Ishikawa (cell line): ENCODE data around the gene FBXO31.

Source experiments
- CEBPB ChIP-seq: IDR thresholded peaks from 2 replicates; pipeline ENCODE4 v1.6.1; 2012
- CREB1 ChIP-seq: IDR thresholded peaks from 2 replicates; pipeline ENCODE4 v1.6.1; 2012; ENCODE audit warnings: low read depth
- EGR1 ChIP-seq: IDR thresholded peaks from 2 replicates; pipeline ENCODE4 v1.6.1; 2012
- EP300 ChIP-seq: IDR thresholded peaks from 2 replicates; pipeline ENCODE4 v1.6.1; 2012; ENCODE audit warnings: borderline replicate concordance
- FOXM1 ChIP-seq: IDR thresholded peaks from 2 replicates; pipeline ENCODE4 v1.6.1; 2012; ENCODE audit warnings: low read depth, borderline replicate concordance
- NFIC ChIP-seq: IDR thresholded peaks from 2 replicates; pipeline ENCODE4 v1.6.1; 2012
- RAD21 ChIP-seq: IDR thresholded peaks from 2 replicates; pipeline ENCODE4 v1.6.1; 2012; ENCODE audit warnings: low read depth
- TAF1 ChIP-seq: IDR thresholded peaks from 2 replicates; pipeline ENCODE4 v1.6.1; 2012; ENCODE audit warnings: low read depth, mild to moderate bottlenecking
- TCF12 ChIP-seq: IDR thresholded peaks from 2 replicates; pipeline ENCODE4 v1.6.1; 2012; ENCODE audit warnings: low read depth
- TEAD4 ChIP-seq: IDR thresholded peaks from 2 replicates; pipeline ENCODE4 v1.6.1; 2012
- YY1 ChIP-seq: IDR thresholded peaks from 2 replicates; pipeline ENCODE4 v1.6.1; 2012; ENCODE audit warnings: low read depth
- ZBTB7A ChIP-seq: IDR thresholded peaks from 2 replicates; pipeline ENCODE4 v1.6.1; 2012; ENCODE audit warnings: low read depth
- TF ChIP-seq, protein P1 (sequence below): IDR thresholded peaks from 2 replicates; pipeline ENCODE4 v1.6.1; 2012
- TF ChIP-seq, protein P2 (sequence below): IDR thresholded peaks from 2 replicates; pipeline ENCODE4 v1.6.1; 2012; ENCODE audit warnings: low read depth, mild to moderate bottlenecking
- TF ChIP-seq, protein P3 (sequence below): IDR thresholded peaks from 2 replicates; pipeline ENCODE4 v1.6.1; 2012

FBXO31 gene

GRCh38 chr16:87361916-87362619 is 21.5 kb downstream of the FBXO31 start:
- TF ChIP-seq, protein P1, sequence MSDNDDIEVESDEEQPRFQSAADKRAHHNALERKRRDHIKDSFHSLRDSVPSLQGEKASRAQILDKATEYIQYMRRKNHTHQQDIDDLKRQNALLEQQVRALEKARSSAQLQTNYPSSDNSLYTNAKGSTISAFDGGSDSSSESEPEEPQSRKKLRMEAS: no peak
- TF ChIP-seq NFIC: no peak
- no peak for TF ChIP-seq CREB1
- TF ChIP-seq, protein P2, sequence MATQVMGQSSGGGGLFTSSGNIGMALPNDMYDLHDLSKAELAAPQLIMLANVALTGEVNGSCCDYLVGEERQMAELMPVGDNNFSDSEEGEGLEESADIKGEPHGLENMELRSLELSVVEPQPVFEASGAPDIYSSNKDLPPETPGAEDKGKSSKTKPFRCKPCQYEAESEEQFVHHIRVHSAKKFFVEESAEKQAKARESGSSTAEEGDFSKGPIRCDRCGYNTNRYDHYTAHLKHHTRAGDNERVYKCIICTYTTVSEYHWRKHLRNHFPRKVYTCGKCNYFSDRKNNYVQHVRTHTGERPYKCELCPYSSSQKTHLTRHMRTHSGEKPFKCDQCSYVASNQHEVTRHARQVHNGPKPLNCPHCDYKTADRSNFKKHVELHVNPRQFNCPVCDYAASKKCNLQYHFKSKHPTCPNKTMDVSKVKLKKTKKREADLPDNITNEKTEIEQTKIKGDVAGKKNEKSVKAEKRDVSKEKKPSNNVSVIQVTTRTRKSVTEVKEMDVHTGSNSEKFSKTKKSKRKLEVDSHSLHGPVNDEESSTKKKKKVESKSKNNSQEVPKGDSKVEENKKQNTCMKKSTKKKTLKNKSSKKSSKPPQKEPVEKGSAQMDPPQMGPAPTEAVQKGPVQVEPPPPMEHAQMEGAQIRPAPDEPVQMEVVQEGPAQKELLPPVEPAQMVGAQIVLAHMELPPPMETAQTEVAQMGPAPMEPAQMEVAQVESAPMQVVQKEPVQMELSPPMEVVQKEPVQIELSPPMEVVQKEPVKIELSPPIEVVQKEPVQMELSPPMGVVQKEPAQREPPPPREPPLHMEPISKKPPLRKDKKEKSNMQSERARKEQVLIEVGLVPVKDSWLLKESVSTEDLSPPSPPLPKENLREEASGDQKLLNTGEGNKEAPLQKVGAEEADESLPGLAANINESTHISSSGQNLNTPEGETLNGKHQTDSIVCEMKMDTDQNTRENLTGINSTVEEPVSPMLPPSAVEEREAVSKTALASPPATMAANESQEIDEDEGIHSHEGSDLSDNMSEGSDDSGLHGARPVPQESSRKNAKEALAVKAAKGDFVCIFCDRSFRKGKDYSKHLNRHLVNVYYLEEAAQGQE: no peak

- TF ChIP-seq, protein P3, sequence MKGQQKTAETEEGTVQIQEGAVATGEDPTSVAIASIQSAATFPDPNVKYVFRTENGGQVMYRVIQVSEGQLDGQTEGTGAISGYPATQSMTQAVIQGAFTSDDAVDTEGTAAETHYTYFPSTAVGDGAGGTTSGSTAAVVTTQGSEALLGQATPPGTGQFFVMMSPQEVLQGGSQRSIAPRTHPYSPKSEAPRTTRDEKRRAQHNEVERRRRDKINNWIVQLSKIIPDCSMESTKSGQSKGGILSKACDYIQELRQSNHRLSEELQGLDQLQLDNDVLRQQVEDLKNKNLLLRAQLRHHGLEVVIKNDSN: no peak
- TF ChIP-seq CREB1 (no peak), RAD21 (no peak), CEBPB (no peak), ZBTB7A (no peak), YY1 (no peak), TAF1 (no peak), EGR1 (no peak), TEAD4 (no peak), EP300 (no peak), TCF12 (no peak), FOXM1 (no peak), NFIC (no peak)
- TF ChIP-seq, protein P2: no peak
- TF ChIP-seq, protein P1: no peak
These were observed 22.5 kb downstream of the FBXO31 start for GRCh38 chr16:87360862-87361610.

DNA sequence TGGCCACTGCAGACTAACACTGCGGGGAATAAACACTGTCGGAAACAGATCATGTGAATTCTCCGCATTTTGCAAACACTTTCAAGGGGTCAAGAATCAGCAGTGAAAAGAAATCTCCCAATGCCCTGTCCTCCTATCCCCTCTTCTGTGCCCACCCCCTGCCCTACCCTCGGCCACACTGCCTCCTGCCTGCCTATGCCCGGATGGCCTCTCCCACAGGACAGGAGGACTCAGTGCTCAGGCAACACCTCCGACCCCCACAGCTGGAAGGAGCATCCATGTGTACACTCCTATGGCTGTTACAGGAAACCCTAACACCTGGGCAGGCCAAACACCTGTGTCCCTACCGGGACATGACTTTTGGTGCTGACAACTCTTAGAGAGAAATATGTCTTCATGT is 24.5 kb downstream of the FBXO31 start:
- TF ChIP-seq, protein P2: no peak
- no peak for TF ChIP-seq TEAD4
- no peak for TF ChIP-seq TCF12
- no peak for TF ChIP-seq TAF1
- no peak for TF ChIP-seq FOXM1
- TF ChIP-seq, protein P1: no peak
- TF ChIP-seq, protein P3: no peak
- no peak for TF ChIP-seq YY1
- no peak for TF ChIP-seq CEBPB
- TF ChIP-seq ZBTB7A: no peak
- no peak for TF ChIP-seq RAD21
- no peak for TF ChIP-seq EP300
- no peak for TF ChIP-seq CREB1
- TF ChIP-seq EGR1: no peak
- TF ChIP-seq NFIC: no peak

DNA sequence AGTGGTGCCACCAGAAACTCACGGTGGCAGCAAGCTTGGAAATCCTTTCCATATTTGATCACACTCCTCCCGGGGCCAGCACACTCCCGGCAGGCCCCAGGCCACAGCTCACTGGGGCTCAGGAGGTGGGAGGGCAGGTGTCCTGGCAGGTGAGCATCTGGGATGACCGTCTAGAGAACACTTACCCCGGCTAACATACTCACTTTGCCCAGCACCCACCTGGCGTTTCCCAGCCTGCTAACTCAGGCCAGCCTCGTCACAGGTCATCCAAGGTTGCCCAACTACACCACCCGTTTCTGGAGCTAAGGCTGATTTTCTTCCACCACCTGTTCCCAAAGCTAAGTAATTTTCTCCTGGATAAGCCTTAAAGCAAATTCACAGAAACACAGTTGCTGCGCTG is 24.9 kb downstream of the FBXO31 start:
- TF ChIP-seq NFIC: no peak
- no peak for TF ChIP-seq CEBPB
- no peak for TF ChIP-seq TAF1
- TF ChIP-seq RAD21: no peak
- no peak for TF ChIP-seq TEAD4
- TF ChIP-seq, protein P3: no peak
- no peak for TF ChIP-seq YY1
- no peak for TF ChIP-seq ZBTB7A
- no peak for TF ChIP-seq TCF12
- no peak for TF ChIP-seq EGR1
- TF ChIP-seq, protein P2: no peak
- TF ChIP-seq FOXM1: no peak
- TF ChIP-seq EP300: no peak
